22Rv1 (cell line): Measurements from ENCODE around the gene FBN2.

Source experiments
- ZFX ChIP-seq: fragments of 450-650 bp; IDR thresholded peaks from 2 replicates; pipeline ENCODE4 v1.6.1; 2017; ENCODE audit warnings: antibody characterized with exemption, borderline replicate concordance
- TF ChIP-seq, protein P1 (sequence below): fragments of 450-650 bp; IDR thresholded peaks from 2 replicates; pipeline ENCODE4 v1.5.1; 2017; ENCODE audit warnings: mild to moderate bottlenecking

- TF ChIP-seq, protein P1, sequence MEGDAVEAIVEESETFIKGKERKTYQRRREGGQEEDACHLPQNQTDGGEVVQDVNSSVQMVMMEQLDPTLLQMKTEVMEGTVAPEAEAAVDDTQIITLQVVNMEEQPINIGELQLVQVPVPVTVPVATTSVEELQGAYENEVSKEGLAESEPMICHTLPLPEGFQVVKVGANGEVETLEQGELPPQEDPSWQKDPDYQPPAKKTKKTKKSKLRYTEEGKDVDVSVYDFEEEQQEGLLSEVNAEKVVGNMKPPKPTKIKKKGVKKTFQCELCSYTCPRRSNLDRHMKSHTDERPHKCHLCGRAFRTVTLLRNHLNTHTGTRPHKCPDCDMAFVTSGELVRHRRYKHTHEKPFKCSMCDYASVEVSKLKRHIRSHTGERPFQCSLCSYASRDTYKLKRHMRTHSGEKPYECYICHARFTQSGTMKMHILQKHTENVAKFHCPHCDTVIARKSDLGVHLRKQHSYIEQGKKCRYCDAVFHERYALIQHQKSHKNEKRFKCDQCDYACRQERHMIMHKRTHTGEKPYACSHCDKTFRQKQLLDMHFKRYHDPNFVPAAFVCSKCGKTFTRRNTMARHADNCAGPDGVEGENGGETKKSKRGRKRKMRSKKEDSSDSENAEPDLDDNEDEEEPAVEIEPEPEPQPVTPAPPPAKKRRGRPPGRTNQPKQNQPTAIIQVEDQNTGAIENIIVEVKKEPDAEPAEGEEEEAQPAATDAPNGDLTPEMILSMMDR, result no peak
- no peak for TF ChIP-seq ZFX
Observed at GRCh38 chr5:128536254-128537220, 1.5 kb downstream of the FBN2 start.
